HEK293T (cell line): ENCODE data around the gene ECI1.

Experiments used
- ARNT ChIP-seq: fragments of 450-650 bp; IDR thresholded peaks from 2 replicates; pipeline ENCODE4 v1.6.1; 2017; ENCODE audit warnings: mild to moderate bottlenecking
- BHLHE40 ChIP-seq: fragments of 450-650 bp; IDR thresholded peaks from 2 replicates; pipeline ENCODE4 v1.6.1; 2016; ENCODE audit warnings: mild to moderate bottlenecking, moderate library complexity, borderline replicate concordance
- CTBP1 ChIP-seq: fragments of 450-650 bp; IDR thresholded peaks from 2 replicates; pipeline ENCODE4 v1.6.1; 2016; ENCODE audit warnings: borderline replicate concordance
- ELF4 ChIP-seq: fragments of 450-650 bp; IDR thresholded peaks from 2 replicates; pipeline ENCODE4 v1.6.1; 2017; ENCODE audit warnings: antibody characterized with exemption
- FOXA1 ChIP-seq: fragments of 450-650 bp; IDR thresholded peaks from 2 replicates; pipeline ENCODE4 v1.6.1; 2016; ENCODE audit warnings: mild to moderate bottlenecking
- FOXM1 ChIP-seq: fragments of 450-650 bp; IDR thresholded peaks from 2 replicates; pipeline ENCODE4 v1.6.1; 2017; ENCODE audit warnings: mild to moderate bottlenecking, borderline replicate concordance
- HDGF ChIP-seq: fragments of 450-650 bp; IDR thresholded peaks from 2 replicates; pipeline ENCODE4 v1.6.1; 2017; ENCODE audit warnings: antibody characterized with exemption, borderline replicate concordance
- L3MBTL2 ChIP-seq: fragments of 450-650 bp; conservative IDR thresholded peaks from 2 replicates; pipeline ENCODE4 v1.6.1; 2016; ENCODE audit warnings: mild to moderate bottlenecking
- LEF1 ChIP-seq: fragments of 450-650 bp; IDR thresholded peaks from 2 replicates; pipeline ENCODE4 v1.6.1; 2017; ENCODE audit warnings: mild to moderate bottlenecking, borderline replicate concordance
- SP1 ChIP-seq: fragments of 450-650 bp; IDR thresholded peaks from 2 replicates; pipeline ENCODE4 v1.6.1; 2017
- SUZ12 ChIP-seq: fragments of 450-650 bp; IDR thresholded peaks from 2 replicates; pipeline ENCODE4 v1.6.1; 2016; ENCODE audit warnings: mild to moderate bottlenecking
- TARDBP ChIP-seq: fragments of 450-650 bp; IDR thresholded peaks from 2 replicates; pipeline ENCODE4 v1.6.1; 2016
- ZNF384 ChIP-seq: fragments of 450-650 bp; IDR thresholded peaks from 2 replicates; pipeline ENCODE4 v1.6.1; 2016
- TF ChIP-seq, protein P1 (sequence below): fragments of 450-650 bp; IDR thresholded peaks from 2 replicates; pipeline ENCODE4 v1.6.1; 2016

DNA sequence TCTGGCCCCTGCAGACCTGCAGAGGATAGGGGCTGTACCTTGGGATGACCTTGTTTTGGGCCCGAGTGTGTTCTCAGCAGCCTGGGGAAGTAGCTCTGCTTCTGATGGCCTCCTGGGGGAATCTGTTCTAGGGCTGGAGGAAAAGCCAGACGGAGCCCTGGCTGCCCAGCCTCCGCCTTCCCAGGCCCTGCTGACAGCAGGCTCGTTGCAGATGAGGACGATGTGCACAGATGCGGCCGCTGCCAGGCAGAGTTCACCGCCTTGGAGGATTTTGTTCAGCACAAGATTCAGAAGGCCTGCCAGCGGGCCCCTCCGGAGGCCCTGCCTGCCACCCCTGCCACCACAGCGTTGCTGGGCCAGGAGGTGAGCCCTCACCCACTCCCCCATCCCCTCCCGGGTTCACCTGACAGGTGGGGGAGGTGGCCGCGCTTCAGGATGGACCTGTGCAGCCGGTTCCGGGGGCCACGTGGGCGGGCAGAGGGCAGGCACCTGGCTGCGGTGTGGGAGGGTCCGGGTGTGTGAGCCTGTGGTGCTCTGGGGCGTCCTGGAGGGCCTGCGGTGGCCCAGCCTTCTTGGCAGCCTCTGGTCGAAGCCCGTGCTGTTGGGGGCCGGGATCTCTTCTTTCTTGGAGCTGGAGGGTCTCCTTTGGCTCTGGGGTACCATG, 23.1 kb downstream of the ECI1 start:
- no peak for TF ChIP-seq SP1
- TF ChIP-seq FOXM1, result no peak
- TF ChIP-seq ARNT, result no peak
- TF ChIP-seq ELF4, result no peak
- TF ChIP-seq L3MBTL2, result no peak
- TF ChIP-seq BHLHE40, result no peak
- no peak for TF ChIP-seq TARDBP
- TF ChIP-seq FOXA1, result no peak
- TF ChIP-seq, protein P1, sequence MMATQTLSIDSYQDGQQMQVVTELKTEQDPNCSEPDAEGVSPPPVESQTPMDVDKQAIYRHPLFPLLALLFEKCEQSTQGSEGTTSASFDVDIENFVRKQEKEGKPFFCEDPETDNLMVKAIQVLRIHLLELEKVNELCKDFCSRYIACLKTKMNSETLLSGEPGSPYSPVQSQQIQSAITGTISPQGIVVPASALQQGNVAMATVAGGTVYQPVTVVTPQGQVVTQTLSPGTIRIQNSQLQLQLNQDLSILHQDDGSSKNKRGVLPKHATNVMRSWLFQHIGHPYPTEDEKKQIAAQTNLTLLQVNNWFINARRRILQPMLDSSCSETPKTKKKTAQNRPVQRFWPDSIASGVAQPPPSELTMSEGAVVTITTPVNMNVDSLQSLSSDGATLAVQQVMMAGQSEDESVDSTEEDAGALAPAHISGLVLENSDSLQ, result no peak
- TF ChIP-seq ZNF384, result no peak
- TF ChIP-seq HDGF, result no peak
- no peak for TF ChIP-seq CTBP1
- TF ChIP-seq SUZ12, result no peak
- TF ChIP-seq LEF1, result no peak
